BLaER1 treated with 17β-estradiol and CSF1 and Interleukin-3, amounts not matched to agents 10 nM and 100 nM (cell line): ENCODE results near the gene LHX3.

Source experiments
- H3K27ac ChIP-seq, 11 experiments: shearing (Covaris generic); formaldehyde crosslinking; 2 replicates each; pipeline ENCODE4 v1.8.1; 2022
- H3K27me3 ChIP-seq, 11 experiments: shearing (Covaris generic); formaldehyde crosslinking; 2 replicates each; pipeline ENCODE4 v1.8.1; 2022
- H3K36me3 ChIP-seq, 11 experiments: shearing (Covaris generic); formaldehyde crosslinking; 2 replicates each; pipeline ENCODE4 v1.8.1; 2022
- H3K4me1 ChIP-seq, 10 experiments: shearing (Covaris generic); formaldehyde crosslinking; 2 replicates each; pipeline ENCODE4 v1.8.1; 2022
- H3K4me2 ChIP-seq, 11 experiments: shearing (Covaris generic); formaldehyde crosslinking; 2 replicates each; pipeline ENCODE4 v1.8.1; 2022
- H3K4me3 ChIP-seq, 10 experiments: shearing (Covaris generic); formaldehyde crosslinking; 2 replicates each; pipeline ENCODE4 v1.8.1; 2022
- H3K9ac ChIP-seq, 11 experiments: shearing (Covaris generic); formaldehyde crosslinking; 2 replicates each; pipeline ENCODE4 v1.8.1; 2022
- H3K9me3 ChIP-seq, 11 experiments: shearing (Covaris generic); formaldehyde crosslinking; replicated peaks in 1 of 11; 2 replicates each; pipeline ENCODE4 v1.8.1; 2022
- H4K20me1 ChIP-seq, 11 experiments: shearing (Covaris generic); formaldehyde crosslinking; 2 replicates each; pipeline ENCODE4 v1.8.1; 2022
- Cebpa-rat ChIP-seq, 11 experiments: shearing (Covaris generic); IDR thresholded peaks; 2 replicates each; pipeline ENCODE4 v1.8.1; 2022

Gene LHX3

GRCh38 chr9:136207616-136208015, 2.7 kb upstream of the LHX3 start:
- Histone ChIP-seq H3K9ac (no peak overlapping the region), H3K4me1 (peaks cover 0 to 29% (median 8%) of the 10 kb centered on the region in 10 experiments; a peak in 11 of 20 replicates), H3K4me2 (peak overlapping the region in 4 of 11 experiments; percentile 7 to 44 (median 36); a peak in 6 of 22 replicates), H3K27me3 (peaks cover 32 to 40% (median 35%) of the 10 kb centered on the region in 11 experiments), H4K20me1 (peaks cover 0 to 96% (median 90%) of the 10 kb centered on the region in 11 experiments; a peak in 18 of 22 replicates), H3K36me3 (peaks cover 20 to 66% (median 50%) of the 10 kb centered on the region in 11 experiments), H3K9me3 (no peaks in the 10 kb centered on the region), H3K27ac (no peak overlapping the region), H3K4me3 (no peak overlapping the region)
- no peak for TF ChIP-seq Cebpa-rat (IDR thresholded peaks at IDR 0.05)

DNA sequence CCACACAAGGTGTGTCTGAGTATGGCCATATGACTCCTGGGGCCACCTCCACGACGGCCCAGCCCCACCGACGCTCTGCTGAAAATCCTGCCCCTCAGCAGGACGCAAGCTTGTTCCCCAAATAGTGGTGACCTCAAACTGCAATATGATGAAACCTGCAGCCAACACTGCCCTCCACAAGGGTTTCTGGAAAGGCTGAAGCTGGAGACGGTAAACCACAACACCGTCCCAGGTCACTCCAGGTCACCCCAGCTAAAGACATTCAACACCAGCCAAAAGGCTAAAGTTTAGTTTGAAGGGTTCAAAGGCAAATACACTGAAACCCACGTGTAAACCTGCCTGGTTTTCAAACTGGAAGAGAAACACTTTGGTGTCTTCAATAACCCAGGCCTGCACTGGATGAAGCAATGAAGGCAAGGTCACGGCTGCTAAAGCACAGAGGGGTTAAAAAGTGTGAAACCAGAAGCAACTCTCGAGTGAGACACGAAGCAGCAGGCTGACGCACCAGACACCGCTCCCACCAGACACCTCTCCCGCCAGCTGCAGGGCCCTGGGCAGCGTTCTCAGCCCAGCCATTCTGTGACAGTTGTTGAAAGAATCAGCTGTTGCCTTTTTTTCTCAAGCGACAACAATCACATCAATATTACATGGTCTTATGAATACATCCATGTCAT, 1.8 kb upstream of the LHX3 start:
- Histone ChIP-seq H3K9me3 (peaks cover 0 to 3% (median 0%) of the 10 kb centered on the region in 11 experiments; a peak in 1 of 22 replicates), H3K4me2 (no peak overlapping the region; a peak in 2 of 22 replicates), H3K27me3 (peaks cover 41 to 48% (median 44%) of the 10 kb centered on the region in 11 experiments), H3K4me1 (peaks cover 0 to 20% (median 5%) of the 10 kb centered on the region in 10 experiments; a peak in 11 of 20 replicates), H3K36me3 (peaks cover 11 to 57% (median 42%) of the 10 kb centered on the region in 11 experiments), H3K4me3 (no peak overlapping the region), H3K9ac (no peak overlapping the region), H4K20me1 (peaks cover 0 to 96% (median 82%) of the 10 kb centered on the region in 11 experiments; a peak in 18 of 22 replicates), H3K27ac (no peak overlapping the region)
- no peak for TF ChIP-seq Cebpa-rat (IDR thresholded peaks at IDR 0.05)

GRCh38 chr9:136205707-136205992, 722 bp upstream of the LHX3 start:
- H3K9ac ChIP-seq = no peak overlapping the region
- H3K4me3 ChIP-seq = no peak overlapping the region
- no peak overlapping the region for H3K4me2 ChIP-seq
- no peak for TF ChIP-seq Cebpa-rat (IDR thresholded peaks at IDR 0.05)
- no peak overlapping the region for H3K27ac ChIP-seq
- H4K20me1 ChIP-seq = peaks cover 0 to 96% (median 82%) of the 10 kb centered on the region in 11 experiments; a peak in 18 of 22 replicates
- H3K9me3 ChIP-seq = peaks cover 0 to 8% (median 0%) of the 10 kb centered on the region in 11 experiments; a peak in 1 of 22 replicates
- peaks cover under 1 to 46% (median 31%) of the 10 kb centered on the region in 11 experiments; a peak in 21 of 22 replicates for H3K36me3 ChIP-seq
- peaks cover 0 to 15% (median 5%) of the 10 kb centered on the region in 10 experiments; a peak in 9 of 20 replicates for H3K4me1 ChIP-seq
- H3K27me3 ChIP-seq = peaks cover 52 to 59% (median 55%) of the 10 kb centered on the region in 11 experiments

- Histone ChIP-seq H3K9ac (no peak overlapping the region), H3K27me3 (peaks cover 66 to 73% (median 68%) of the 10 kb centered on the region in 11 experiments), H4K20me1 (peaks cover 0 to 97% (median 78%) of the 10 kb centered on the region in 11 experiments; a peak in 18 of 22 replicates), H3K4me3 (no peak overlapping the region), H3K4me1 (peaks cover 0 to 15% (median 5%) of the 10 kb centered on the region in 10 experiments; a peak in 9 of 20 replicates), H3K27ac (no peak overlapping the region), H3K4me2 (no peak overlapping the region), H3K9me3 (peaks cover 0 to 17% (median 5%) of the 10 kb centered on the region in 11 experiments; a peak in 11 of 22 replicates), H3K36me3 (peaks cover 0 to 33% (median 19%) of the 10 kb centered on the region in 11 experiments; a peak in 20 of 22 replicates)
- no peak for TF ChIP-seq Cebpa-rat (IDR thresholded peaks at IDR 0.05)
Measured at GRCh38 chr9:136204145-136204805, 653 bp downstream of the LHX3 start.

DNA sequence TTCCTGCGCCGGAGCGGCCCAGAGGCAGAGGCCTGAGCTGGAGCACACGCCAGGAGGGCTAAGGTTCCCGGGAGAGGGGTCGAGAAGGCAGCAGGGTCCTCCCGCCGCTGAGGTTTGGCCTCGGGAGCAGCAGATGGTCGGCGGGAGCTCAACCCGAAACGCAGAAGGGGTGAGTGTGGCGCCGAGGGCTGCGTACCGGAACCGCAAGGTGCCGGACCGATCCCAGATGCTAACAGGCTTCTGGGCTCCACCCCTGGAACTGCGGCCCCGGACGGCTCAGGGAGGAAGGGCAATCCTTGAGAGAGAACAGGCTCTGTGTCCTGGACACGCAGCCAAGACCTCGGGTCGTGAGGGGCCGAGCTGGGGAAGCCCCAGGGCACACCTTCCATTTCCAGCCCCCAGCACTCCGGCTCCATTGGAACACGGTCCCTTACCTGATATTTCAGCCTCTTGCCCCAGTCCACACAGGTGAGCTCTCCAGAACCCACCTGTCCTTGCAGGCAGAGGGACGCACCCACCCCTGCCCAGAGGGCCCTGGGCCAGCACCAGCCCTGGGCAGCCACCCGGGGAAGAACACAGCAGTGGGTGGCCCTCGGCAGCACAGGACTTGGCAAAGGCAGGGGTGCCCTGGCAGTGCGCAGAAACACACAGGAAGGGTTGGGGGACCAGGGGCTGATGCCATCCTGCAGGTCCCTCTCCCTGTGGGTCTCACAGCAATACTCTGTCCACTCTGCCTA, 1.4 kb downstream of the LHX3 start:
- H3K9ac ChIP-seq = no peak overlapping the region
- no peak overlapping the region for H3K4me2 ChIP-seq
- peaks cover 0 to 91% (median 71%) of the 10 kb centered on the region in 11 experiments; a peak in 18 of 22 replicates for H4K20me1 ChIP-seq
- peaks cover 0 to 26% (median 12%) of the 10 kb centered on the region in 11 experiments; a peak in 18 of 22 replicates for H3K36me3 ChIP-seq
- peaks cover 0 to 19% (median 7%) of the 10 kb centered on the region in 11 experiments; a peak in 11 of 22 replicates for H3K9me3 ChIP-seq
- H3K27me3 ChIP-seq = peaks cover 72 to 80% (median 75%) of the 10 kb centered on the region in 11 experiments
- H3K4me3 ChIP-seq = no peak overlapping the region
- no peak for TF ChIP-seq Cebpa-rat (IDR thresholded peaks at IDR 0.05)
- no peak overlapping the region for H3K27ac ChIP-seq
- peaks cover 0 to 15% (median 5%) of the 10 kb centered on the region in 10 experiments; a peak in 9 of 20 replicates for H3K4me1 ChIP-seq

- peaks cover 0 to 20% (median 7%) of the 10 kb centered on the region in 11 experiments; a peak in 12 of 22 replicates for H3K36me3 ChIP-seq
- H4K20me1 ChIP-seq = peaks cover 0 to 93% (median 68%) of the 10 kb centered on the region in 11 experiments; a peak in 18 of 22 replicates
- no peak overlapping the region for H3K4me2 ChIP-seq
- H3K9ac ChIP-seq = no peak overlapping the region
- H3K4me3 ChIP-seq = no peak overlapping the region
- H3K9me3 ChIP-seq = peaks cover 0 to 19% (median 7%) of the 10 kb centered on the region in 11 experiments; a peak in 11 of 22 replicates
- no peak overlapping the region for H3K27ac ChIP-seq
- peaks cover 80 to 88% (median 83%) of the 10 kb centered on the region in 11 experiments for H3K27me3 ChIP-seq
- no peak for TF ChIP-seq Cebpa-rat (IDR thresholded peaks at IDR 0.05)
- peaks cover 0 to 14% (median 4%) of the 10 kb centered on the region in 10 experiments; a peak in 9 of 20 replicates for H3K4me1 ChIP-seq
Measured at GRCh38 chr9:136202454-136203407, 2.2 kb downstream of the LHX3 start.

DNA sequence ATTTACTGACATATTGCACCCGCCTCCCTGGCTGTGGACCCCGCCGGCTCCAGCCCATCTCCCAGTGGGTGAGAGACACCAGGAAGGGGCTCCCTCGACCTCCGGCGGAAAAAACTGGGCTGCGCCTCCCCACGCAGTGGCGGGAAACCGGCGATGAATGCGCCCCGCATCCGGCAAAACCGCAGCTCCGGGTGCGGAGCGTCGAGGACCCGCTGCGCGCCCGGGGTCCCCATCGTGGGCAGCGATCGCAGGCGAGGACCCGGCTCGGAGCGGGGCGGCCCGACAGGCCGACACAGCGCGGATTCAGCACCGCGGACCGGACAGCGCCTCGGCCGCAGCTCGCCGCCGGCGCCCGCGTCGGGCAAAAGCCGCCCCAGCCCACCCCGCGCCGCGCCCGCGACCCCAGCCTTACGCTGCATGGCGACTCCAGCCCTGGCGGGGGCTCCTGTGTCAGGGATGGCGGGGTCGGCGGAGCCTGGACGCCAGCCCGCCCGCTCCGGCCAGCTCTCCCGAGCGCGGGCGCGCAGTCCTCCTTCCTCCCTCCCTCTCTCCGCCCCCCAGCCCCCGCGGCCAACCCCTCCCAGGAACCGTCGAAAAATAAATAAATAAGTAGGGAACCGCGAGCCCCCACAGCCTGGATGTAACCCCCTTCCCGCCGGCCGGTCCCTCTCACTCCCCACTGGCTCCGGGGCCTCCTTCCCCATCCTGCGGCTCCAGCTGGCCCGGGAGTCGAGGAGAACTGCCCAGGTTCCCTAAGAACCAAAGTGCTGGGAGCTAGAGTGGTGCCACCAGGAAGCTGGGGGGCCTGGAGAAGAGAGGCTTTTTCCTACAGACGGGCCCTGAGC, 3.1 kb downstream of the LHX3 start:
- Histone ChIP-seq H3K9ac (no peak overlapping the region), H3K4me2 (no peak overlapping the region), H3K4me1 (peaks cover 4 to 9% (median 4%) of the 10 kb centered on the region in 10 experiments; a peak in 16 of 20 replicates), H3K27ac (no peak overlapping the region), H4K20me1 (peaks cover 0 to 93% (median 64%) of the 10 kb centered on the region in 11 experiments; a peak in 18 of 22 replicates), H3K27me3 (peaks cover 89 to 97% (median 92%) of the 10 kb centered on the region in 11 experiments), H3K4me3 (no peak overlapping the region), H3K36me3 (peaks cover 0 to 15% (median 7%) of the 10 kb centered on the region in 11 experiments; a peak in 8 of 22 replicates), H3K9me3 (peaks cover 0 to 19% (median 7%) of the 10 kb centered on the region in 11 experiments; a peak in 11 of 22 replicates)
- no peak for TF ChIP-seq Cebpa-rat (IDR thresholded peaks at IDR 0.05)
